ENCODE measurements around the gene KNL1.

The KNL1 gene

GRCh38 chr15:40595773-40596172, 1.7 kb downstream of the KNL1 start:
- TF ChIP-seq CTCF (conservative IDR thresholded peaks at IDR 0.05; ENCODE audit: low read depth, low read length): no peak
- peak overlapping the region; percentile 82 for H3K4me3 ChIP-seq (ENCODE audit: low read depth, low read length)
- DNase-seq (ENCODE audit: low read depth): peak; percentile 2

GRCh38 chr15:40597024-40597423, 3.0 kb downstream of the KNL1 start:
- no peak overlapping the region for H3K4me3 ChIP-seq (ENCODE audit: low read depth, low read length)
- TF ChIP-seq CTCF (conservative IDR thresholded peaks at IDR 0.05; ENCODE audit: low read depth, low read length): no peak
- no peak for DNase-seq (ENCODE audit: low read depth)

- DNase-seq (ENCODE audit: low read depth): no peak
- no peak overlapping the region for H3K4me3 ChIP-seq (ENCODE audit: low read depth, low read length)
- TF ChIP-seq CTCF (conservative IDR thresholded peaks at IDR 0.05; ENCODE audit: low read depth, low read length): no peak
These were observed 4.1 kb downstream of the KNL1 start for GRCh38 chr15:40598126-40598525.

- no peak overlapping the region for H3K4me3 ChIP-seq (ENCODE audit: low read depth, low read length)
- DNase-seq (ENCODE audit: low read depth): no peak
- TF ChIP-seq CTCF (conservative IDR thresholded peaks at IDR 0.05; ENCODE audit: low read depth, low read length): no peak
These were observed 4.6 kb downstream of the KNL1 start for GRCh38 chr15:40598672-40599071.

GRCh38 chr15:40600956-40601355, 6.9 kb downstream of the KNL1 start:
- no peak for TF ChIP-seq CTCF (conservative IDR thresholded peaks at IDR 0.05; ENCODE audit: low read depth, low read length)
- DNase-seq (ENCODE audit: low read depth): no peak
- H3K4me3 ChIP-seq (ENCODE audit: low read depth, low read length): no peak overlapping the region

- no peak for DNase-seq (ENCODE audit: low read depth)
- H3K4me3 ChIP-seq (ENCODE audit: low read depth, low read length): no peak overlapping the region
- no peak for TF ChIP-seq CTCF (conservative IDR thresholded peaks at IDR 0.05; ENCODE audit: low read depth, low read length)
These were observed 9.9 kb downstream of the KNL1 start for GRCh38 chr15:40603935-40604334.

- DNase-seq (ENCODE audit: low read depth): no peak
- no peak for TF ChIP-seq CTCF (conservative IDR thresholded peaks at IDR 0.05; ENCODE audit: low read depth, low read length)
- H3K4me3 ChIP-seq (ENCODE audit: low read depth, low read length): no peak overlapping the region
These were observed 19.0 kb downstream of the KNL1 start for GRCh38 chr15:40613080-40613479.
